Heart right ventricle (tissue), 16 donors: Measurements from ENCODE around the gene CDKAL1. TPM values are rescaled to one million over a fixed set of nuclear protein-coding genes. Genes with fewer than 3 reads are reported as not detected.
A peak's percentile ranks its signal among the peaks of the same experiment; 100 is the strongest.

Source experiments
- ATAC-seq, 8 donors: fragments of 200-7000 bp; cut with Tn5 transposase; one replicate each; pipeline ENCODE4 v1.9.1; 2020; ENCODE audit warnings: mild to moderate bottlenecking in 8 of 8, moderate library complexity in 8 of 8, moderate number of reproducible peaks in 1 of 8
- DNase-seq, 2 donors: peaks; one replicate each; pipeline ENCODE4 v3.0.0-alpha.2; 2020
- H3K27ac ChIP-seq, 10 donors: fragments of 200-600 bp; sonication (generic) in 2 of 10; one replicate each; pipeline versions ENCODE4 v1.5.0 to v1.8.0; 2020 to 2022; ENCODE audit warnings: mild to moderate bottlenecking in 3 of 10
- H3K27me3 ChIP-seq, 7 donors: fragments of 200-600 bp; one replicate each; pipeline ENCODE4 v1.8.0; 2021 to 2022; ENCODE audit warnings: mild to moderate bottlenecking in 2 of 7
- H3K36me3 ChIP-seq, 9 donors: fragments of 200-600 bp; sonication (generic) in 1 of 9; one replicate each; pipeline versions ENCODE4 v1.5.0 to v1.8.0; 2020 to 2022; ENCODE audit warnings: mild to moderate bottlenecking in 2 of 9
- H3K4me1 ChIP-seq, 9 donors: fragments of 200-600 bp; sonication (generic) in 1 of 9; one replicate each; pipeline versions ENCODE4 v1.5.0 to v1.8.0; 2020 to 2022; ENCODE audit warnings: mild to moderate bottlenecking in 4 of 9
- H3K4me3 ChIP-seq, 10 donors: fragments of 200-600 bp; sonication (generic) in 2 of 10; one replicate each; pipeline versions ENCODE4 v1.5.0 to v1.8.0; 2020 to 2022; ENCODE audit warnings: mild to moderate bottlenecking in 7 of 10, moderate library complexity in 2 of 10
- H3K9me3 ChIP-seq, 11 donors: fragments of 200-600 bp in 10 of 11; sonication (generic) in 2 of 11; one replicate each; pipeline versions ENCODE4 v1.5.0 to v1.8.0; 2013 to 2022; ENCODE audit warnings: mild to moderate bottlenecking in 2 of 11, control low read depth in 1 of 11, moderate library complexity in 1 of 11
- WGBS, 2 donors: extraction: QIAGEN DNeasy Blood & Tissue Kit; methylation state at CpG; one replicate each; pipeline ENCODE4 v1.1.7; 2013; ENCODE audit warnings: inconsistent platforms in 1 of 2; 5-methylcytosine and 5-hydroxymethylcytosine counted together
- intact Hi-C, 10 donors: fragments of 100-400 bp; cut with DNase I; formaldehyde crosslinking; loops; one replicate each; pipeline versions ENCODE4 v1.11.1 to v1.14.2; 2022
- polyA plus RNA-seq, 2 donors: library from polyadenylated mRNA; stranded (reverse); fragments of 200-250 nt; gene quantifications; one replicate each; pipeline ENCODE4 v1.2.3, GENCODE V29; 2013
- total RNA-seq, 10 donors: library from RNA; stranded (reverse); fragmentation: NEBNext Ultra II Directional in 3 of 10; extraction: Animal tissue kit (Norgen Biotek cat#: 25700) in 3 of 10; gene quantifications; one replicate each; pipeline versions ENCODE4 v1.2.1 to v1.2.4, GENCODE V29; 2021 to 2023
- TF ChIP-seq, protein P1 (sequence below), 9 donors: fragments of 200-600 bp; sonication (generic) in 2 of 9; IDR thresholded peaks; one replicate each; pipeline versions ENCODE4 v1.5.0 to v1.8.0; 2021 to 2022; ENCODE audit warnings: antibody characterized with exemption in 9 of 9, mild to moderate bottlenecking in 5 of 9, moderate library complexity in 1 of 9
- donor health status: Arrhythmogenic right ventricular cardiomyopathy.
- donor health status: ischemic (EF 13 %, LVEDD 7.1; RV severe dilation, severe dysfunction).
- donor health status: healthy with polysubstance abuse.
- donor health status: DM: no; HTN: yes; CAD: no.
- donor health status: DM: no; HTN: no; CAD: no.
- donor health status: ischemic (EF 25% LVEDD 6.9; RV normal size, moderate dysfunction).
- donor health status: ischemic (EF 25% LVEDD 5.7; RV mildly dilated, moderate dysfunction).
- donor health status: healthy.
- donor health status: DM: yes; HTN: yes; CAD: no.
- donor health status: Ischemic cardiomyopathy.
- donor health status: ischemic (EF 35%, LVEDD 5.7; RV mildly dilated, moderate dysfunction).
- donor health status: nonischemic (EF 11% LVEDD 7.7; RV severe dilation, severe dysfunction).
- donor health status: DM: yes; HTN: yes; CAD: no.
- donor health status: PGD.
- donor health status: ischemic (EF 29% LVEDD 5.4; RV normal size, mild dysfunction).
- donor health status: nonischemic (EF 23%, LVEDD 6.1; RV moderate dilation, normal function).

Gene CDKAL1
- total and polyA plus RNA-seq, 12 donors = 3.2 to 14.0 (median 10.6) TPM

DNA sequence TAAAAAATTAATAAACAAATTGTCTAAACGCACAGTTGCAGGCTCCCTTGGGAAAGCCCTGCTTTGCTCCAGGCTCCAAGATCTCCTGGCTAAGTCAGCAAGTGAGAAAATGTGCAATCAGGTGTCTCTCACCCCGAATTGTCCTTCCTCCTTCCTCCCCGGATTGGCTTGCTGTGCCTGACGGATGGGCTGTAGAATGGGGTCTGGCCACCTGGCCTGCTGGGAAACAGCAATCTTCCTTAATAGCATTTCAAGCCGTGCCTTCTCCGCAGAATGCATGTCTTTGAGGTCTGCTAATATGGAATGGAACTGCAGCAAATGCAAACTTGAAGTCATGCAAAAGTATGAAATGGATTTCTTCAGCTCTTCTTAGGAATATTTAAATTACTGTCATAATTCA lies 43.7 kb upstream of the CDKAL1 start:
- no peak for ATAC-seq
- H3K4me3 ChIP-seq = no peak overlapping the region
- intact Hi-C loops = no loop called here
- no peaks in the 10 kb centered on the region for H3K4me1 ChIP-seq
- WGBS, 2 donors = 94 to 96% methylated on average over 6 of the region's 6 CpGs
- no peaks in the 10 kb centered on the region for H3K9me3 ChIP-seq
- no peak overlapping the region for H3K27ac ChIP-seq
- DNase-seq = no peak
- TF ChIP-seq, protein P1, sequence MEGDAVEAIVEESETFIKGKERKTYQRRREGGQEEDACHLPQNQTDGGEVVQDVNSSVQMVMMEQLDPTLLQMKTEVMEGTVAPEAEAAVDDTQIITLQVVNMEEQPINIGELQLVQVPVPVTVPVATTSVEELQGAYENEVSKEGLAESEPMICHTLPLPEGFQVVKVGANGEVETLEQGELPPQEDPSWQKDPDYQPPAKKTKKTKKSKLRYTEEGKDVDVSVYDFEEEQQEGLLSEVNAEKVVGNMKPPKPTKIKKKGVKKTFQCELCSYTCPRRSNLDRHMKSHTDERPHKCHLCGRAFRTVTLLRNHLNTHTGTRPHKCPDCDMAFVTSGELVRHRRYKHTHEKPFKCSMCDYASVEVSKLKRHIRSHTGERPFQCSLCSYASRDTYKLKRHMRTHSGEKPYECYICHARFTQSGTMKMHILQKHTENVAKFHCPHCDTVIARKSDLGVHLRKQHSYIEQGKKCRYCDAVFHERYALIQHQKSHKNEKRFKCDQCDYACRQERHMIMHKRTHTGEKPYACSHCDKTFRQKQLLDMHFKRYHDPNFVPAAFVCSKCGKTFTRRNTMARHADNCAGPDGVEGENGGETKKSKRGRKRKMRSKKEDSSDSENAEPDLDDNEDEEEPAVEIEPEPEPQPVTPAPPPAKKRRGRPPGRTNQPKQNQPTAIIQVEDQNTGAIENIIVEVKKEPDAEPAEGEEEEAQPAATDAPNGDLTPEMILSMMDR (IDR thresholded peaks at IDR 0.05) = no peak
- no peaks in the 10 kb centered on the region for H3K27me3 ChIP-seq
- H3K36me3 ChIP-seq = peaks cover 0 to 67% (median 17%) of the 10 kb centered on the region in 9 donors

DNA sequence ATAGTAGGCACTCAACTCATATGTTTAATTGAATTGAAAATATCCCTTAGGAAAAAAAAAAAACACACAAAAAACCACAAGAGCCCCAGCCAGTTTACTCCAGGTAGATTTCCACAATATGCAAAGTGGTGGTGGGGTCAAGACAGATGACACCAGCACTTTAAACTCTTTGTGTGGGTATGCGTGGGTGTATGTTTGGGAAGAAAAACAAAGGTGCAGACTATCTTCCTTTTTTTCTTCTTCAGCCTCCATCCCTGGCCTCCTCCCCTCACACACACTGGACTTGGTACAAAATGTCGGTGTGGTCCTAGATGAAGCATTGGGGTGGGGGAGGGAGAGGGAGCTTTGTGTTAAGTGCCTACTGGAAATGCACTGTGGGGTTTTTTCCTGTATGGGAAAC lies 42.2 kb upstream of the CDKAL1 start:
- WGBS, 2 donors = 91 to 95% methylated on average over 2 of the region's 2 CpGs
- Histone ChIP-seq H3K27ac (no peak overlapping the region), H3K4me1 (peaks cover 0 to 5% (median 0%) of the 10 kb centered on the region in 9 donors), H3K36me3 (peaks cover 0 to 51% (median 17%) of the 10 kb centered on the region in 9 donors), H3K27me3 (no peaks in the 10 kb centered on the region), H3K9me3 (no peaks in the 10 kb centered on the region), H3K4me3 (no peak overlapping the region)
- DNase-seq (no peak), ATAC-seq (no peak)
- TF ChIP-seq, protein P1 (IDR thresholded peaks at IDR 0.05) = no peak
- intact Hi-C loops = no loop called here

DNA sequence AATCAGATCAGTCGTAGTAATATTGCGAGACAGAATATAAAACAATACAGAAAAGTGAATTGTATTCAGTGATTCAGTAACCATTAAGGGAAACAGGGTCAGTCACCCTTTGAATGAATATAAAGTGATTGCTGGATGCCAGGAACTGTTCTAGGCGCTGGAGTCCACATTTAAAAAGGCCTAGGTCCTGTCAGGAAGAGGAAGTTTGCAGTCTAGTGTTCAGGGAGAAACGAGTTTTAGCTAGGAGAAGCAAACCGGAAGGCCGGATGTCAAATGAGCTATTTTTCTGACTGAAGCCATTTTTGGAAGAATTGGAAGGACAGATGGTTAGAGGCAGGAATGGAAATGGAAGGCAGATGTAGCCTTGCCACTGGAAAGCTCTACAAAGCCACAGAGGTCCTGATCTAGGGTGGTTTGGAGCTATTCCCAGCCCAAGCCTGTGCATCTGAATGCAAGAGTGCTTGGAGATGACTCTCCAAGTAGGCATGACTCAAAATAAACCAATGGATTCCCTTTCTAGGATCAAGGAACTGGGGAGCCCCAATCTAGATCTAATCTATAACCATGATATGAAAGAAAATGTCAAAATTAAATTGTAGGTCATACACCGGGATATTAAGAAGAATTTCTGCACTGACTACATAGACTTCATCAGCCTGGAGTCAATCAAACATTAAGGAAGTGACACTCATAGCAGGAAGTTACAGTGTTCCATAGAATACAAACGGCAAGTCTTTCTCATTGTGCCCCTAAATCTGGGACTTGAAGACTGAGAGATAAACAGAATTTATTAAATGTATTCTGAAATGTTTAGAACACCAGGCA lies 36.8 kb upstream of the CDKAL1 start:
- peak overlapping the region in 1 of 10 donors; percentile 54 for H3K27ac ChIP-seq
- peaks cover 0 to 32% (median 0%) of the 10 kb centered on the region in 9 donors for H3K4me1 ChIP-seq
- no peak overlapping the region for H3K4me3 ChIP-seq
- intact Hi-C loops = no loop called here
- TF ChIP-seq, protein P1 (IDR thresholded peaks at IDR 0.05) = no peak
- no peaks in the 10 kb centered on the region for H3K27me3 ChIP-seq
- ATAC-seq (no peak), DNase-seq (no peak)
- H3K36me3 ChIP-seq = no peaks in the 10 kb centered on the region
- no peaks in the 10 kb centered on the region for H3K9me3 ChIP-seq
- WGBS, 2 donors = 56 to 72% methylated on average over 8 of the region's 8 CpGs

DNA sequence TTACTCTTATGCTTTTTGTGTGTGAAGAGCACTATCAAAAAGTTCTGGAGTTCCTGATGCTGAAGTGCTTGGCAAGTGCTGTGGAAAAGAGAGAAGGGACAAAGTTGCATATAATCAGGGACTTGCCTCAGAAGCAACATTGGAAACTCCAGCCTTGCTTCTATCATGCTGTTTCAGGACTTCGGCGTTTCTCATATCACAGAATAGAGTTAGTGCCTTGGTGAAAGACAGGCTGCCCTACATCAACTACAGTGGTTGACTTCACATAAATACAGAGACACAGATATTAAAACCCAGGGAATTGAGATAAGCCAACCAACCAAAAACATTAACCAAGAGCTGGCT lies 36.2 kb upstream of the CDKAL1 start:
- ATAC-seq = no peak
- TF ChIP-seq, protein P1 (IDR thresholded peaks at IDR 0.05) = no peak
- H3K27me3 ChIP-seq = no peaks in the 10 kb centered on the region
- no peak for DNase-seq
- H3K4me1 ChIP-seq = peaks cover 0 to 32% (median 0%) of the 10 kb centered on the region in 9 donors
- intact Hi-C loops = no loop called here
- peak overlapping the region in 1 of 10 donors; percentile 54 for H3K27ac ChIP-seq
- no peaks in the 10 kb centered on the region for H3K36me3 ChIP-seq
- no peak overlapping the region for H3K4me3 ChIP-seq
- peaks cover 0 to 5% (median 0%) of the 10 kb centered on the region in 11 donors for H3K9me3 ChIP-seq
- WGBS, 2 donors = 89 to 91% methylated on average over 2 of the region's 2 CpGs
